ENCODE measurements around the gene SCARB1.
A peak's percentile ranks its signal among the peaks of the same experiment; 100 is the strongest.
"Not testable (repeated sequence)": the region's sequence is repeated elsewhere in the genome, so short reads cannot be mapped to it uniquely, and the experiment has no call there.

Gene SCARB1

DNA sequence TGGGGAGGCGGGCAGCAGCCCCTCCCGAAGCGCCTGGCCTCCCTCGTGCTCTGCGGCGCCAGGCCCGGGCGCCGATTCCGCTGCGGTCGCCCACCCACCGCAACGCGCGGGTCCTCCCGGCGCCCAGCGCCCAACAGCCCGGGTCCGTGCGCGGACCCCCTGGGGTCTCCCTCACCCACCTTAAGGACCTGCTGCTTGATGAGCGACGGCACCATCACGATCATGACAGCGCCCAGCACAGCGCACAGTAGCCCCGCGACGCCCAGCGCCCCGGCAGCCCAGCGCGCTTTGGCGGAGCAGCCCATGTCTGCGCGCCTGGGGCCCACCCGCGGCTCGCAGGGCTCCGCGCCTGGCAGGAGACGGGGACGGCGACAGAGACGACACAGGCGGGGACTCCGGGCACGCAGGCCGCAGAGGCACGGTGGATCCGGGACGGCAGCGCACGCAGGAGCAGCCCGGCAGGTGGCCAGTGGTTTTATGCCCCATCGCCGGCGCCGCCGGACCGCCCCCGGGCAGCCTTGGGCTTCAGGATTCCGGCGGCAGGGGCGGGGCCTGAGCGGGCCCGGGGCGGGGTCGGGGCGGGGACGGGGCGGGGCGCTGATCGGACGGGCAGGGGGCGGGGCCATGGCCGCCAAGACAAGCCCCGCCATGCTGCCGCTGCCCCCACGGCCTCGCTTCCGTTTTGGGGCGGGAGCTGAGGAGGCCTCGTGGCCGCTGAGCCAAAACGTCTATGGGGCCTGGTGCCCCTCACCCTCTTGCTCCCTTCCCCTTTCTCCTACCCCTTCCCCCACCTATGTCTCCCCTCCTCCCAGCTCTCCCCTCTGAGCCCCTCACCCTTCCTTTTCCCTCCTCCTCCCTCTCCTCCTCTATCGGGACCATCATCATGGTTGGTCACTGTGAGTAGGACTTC, at the start of gene SCARB1:
SCARB1 (minus strand) TSS at position 449 of the 910 bp plus-strand sequence; CDS start at position 305, 144 bp downstream.
- Mint-ChIP-seq H3K4me1 (peaks cover 27% of the 10 kb centered on the region), H3K27me3 (no peaks in the 10 kb centered on the region), H3K27ac (peak within 1 kb of the TSS; percentile 93), H3K36me3 (no peaks in the 10 kb centered on the region), H3K4me3 (peak within 1 kb of the TSS; percentile 84), H3K9me3 (no peaks in the 10 kb centered on the region)
- peak; percentile 63 to 84 for DNase-seq (ENCODE audit: low spot score in 2 of 2)
- peak; percentile 83 for ATAC-seq (ENCODE audit: low read depth)

GRCh38 chr12:124912529-124913287, 49.0 kb upstream of the SCARB1 start:
- Mint-ChIP-seq H3K27ac (peak overlapping the region; percentile 99), H3K4me3 (peak overlapping the region; percentile 99)

DNA sequence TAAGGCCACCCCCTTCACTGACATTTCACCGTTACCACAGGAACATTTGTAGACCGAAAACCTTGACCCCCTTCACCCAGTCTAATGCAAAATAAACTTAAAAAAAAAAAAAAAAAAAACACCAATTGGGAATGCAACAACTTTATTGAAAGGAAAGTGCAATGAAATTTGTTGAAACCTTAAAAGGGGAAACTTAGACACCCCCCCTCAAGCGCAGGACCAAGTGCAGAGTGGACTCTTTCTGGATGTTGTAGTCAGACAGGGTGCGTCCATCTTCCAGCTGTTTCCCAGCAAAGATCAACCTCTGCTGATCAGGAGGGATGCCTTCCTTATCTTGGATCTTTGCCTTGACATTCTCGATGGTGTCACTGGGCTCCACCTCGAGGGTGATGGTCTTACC, 47.9 kb upstream of the SCARB1 start:
- not testable (repeated sequence) for DNase-seq (ENCODE audit: low spot score in 2 of 2); H3K4me3 Mint-ChIP-seq; H3K9me3 Mint-ChIP-seq; H3K27me3 Mint-ChIP-seq; ATAC-seq (ENCODE audit: low read depth)
- Mint-ChIP-seq H3K27ac (peak overlapping the region; percentile 81), H3K36me3 (peaks cover 26% of the 10 kb centered on the region), H3K4me1 (peaks cover 46% of the 10 kb centered on the region)

More at GRCh38 chr12:124912529-124913287, 49.0 kb upstream of the SCARB1 start:
- not testable (repeated sequence) for DNase-seq (ENCODE audit: low spot score in 2 of 2); ATAC-seq (ENCODE audit: low read depth); H3K9me3 Mint-ChIP-seq; H3K27me3 Mint-ChIP-seq
- Mint-ChIP-seq H3K36me3 (peaks cover 26% of the 10 kb centered on the region), H3K4me1 (peaks cover 56% of the 10 kb centered on the region)

DNA sequence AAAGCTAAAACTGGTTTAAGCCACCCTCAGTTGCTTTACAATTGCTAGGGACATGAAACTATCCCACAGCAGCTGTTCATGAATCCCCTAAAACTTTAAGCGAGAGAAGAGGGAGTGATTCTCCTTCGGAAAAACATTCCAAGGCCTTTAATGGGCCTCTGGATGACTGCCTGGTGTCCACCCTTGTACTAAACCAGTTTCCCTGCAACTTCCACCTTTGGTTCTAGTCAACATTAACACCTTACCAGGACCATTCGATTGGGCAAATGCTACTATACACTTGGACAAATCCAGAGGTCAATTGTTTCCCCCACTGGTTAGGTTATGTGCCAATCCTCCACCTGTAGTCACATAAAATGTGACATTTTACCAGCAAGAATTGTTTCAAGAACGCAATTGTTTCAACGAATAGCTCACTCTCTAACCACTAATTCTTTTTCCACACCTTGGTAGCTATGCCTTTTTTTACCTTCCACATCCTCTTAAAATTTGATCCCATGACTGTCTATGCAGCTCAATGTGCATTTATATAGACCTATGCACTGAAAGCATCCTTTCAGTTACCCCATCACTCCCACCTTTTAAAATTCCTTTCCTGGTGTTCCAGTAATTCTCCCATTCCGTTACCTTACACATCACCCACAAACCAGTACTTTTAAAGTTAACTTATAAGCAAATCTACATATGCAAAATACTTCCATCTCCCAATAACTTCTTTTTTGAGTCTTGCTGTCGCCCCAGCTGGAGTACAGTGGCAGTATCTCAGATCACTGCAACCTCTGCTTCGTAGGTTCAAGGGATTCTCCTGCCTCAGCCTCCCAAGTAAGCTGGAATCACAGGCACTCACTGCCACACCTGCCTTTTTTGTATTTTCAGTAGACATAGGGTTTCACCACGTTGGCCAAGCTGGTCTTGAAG, 47.2 kb upstream of the SCARB1 start:
- Mint-ChIP-seq H3K4me3 (peak overlapping the region; percentile 19), H3K27me3 (no peaks in the 10 kb centered on the region), H3K9me3 (no peaks in the 10 kb centered on the region), H3K4me1 (peaks cover 46% of the 10 kb centered on the region), H3K36me3 (peaks cover 26% of the 10 kb centered on the region), H3K27ac (peak overlapping the region; percentile 81)
- no peak for DNase-seq (ENCODE audit: low spot score in 2 of 2)
- no peak for ATAC-seq (ENCODE audit: low read depth)

- DNase-seq (ENCODE audit: low spot score in 2 of 2) (no peak), ATAC-seq (ENCODE audit: low read depth) (no peak)
- Mint-ChIP-seq H3K4me1 (peaks cover 45% of the 10 kb centered on the region), H3K36me3 (peaks cover 26% of the 10 kb centered on the region), H3K9me3 (no peaks in the 10 kb centered on the region), H3K27ac (peak overlapping the region; percentile 81), H3K4me3 (peak overlapping the region; percentile 19), H3K27me3 (no peaks in the 10 kb centered on the region)
These were observed 46.3 kb upstream of the SCARB1 start for GRCh38 chr12:124909831-124910560.

DNA sequence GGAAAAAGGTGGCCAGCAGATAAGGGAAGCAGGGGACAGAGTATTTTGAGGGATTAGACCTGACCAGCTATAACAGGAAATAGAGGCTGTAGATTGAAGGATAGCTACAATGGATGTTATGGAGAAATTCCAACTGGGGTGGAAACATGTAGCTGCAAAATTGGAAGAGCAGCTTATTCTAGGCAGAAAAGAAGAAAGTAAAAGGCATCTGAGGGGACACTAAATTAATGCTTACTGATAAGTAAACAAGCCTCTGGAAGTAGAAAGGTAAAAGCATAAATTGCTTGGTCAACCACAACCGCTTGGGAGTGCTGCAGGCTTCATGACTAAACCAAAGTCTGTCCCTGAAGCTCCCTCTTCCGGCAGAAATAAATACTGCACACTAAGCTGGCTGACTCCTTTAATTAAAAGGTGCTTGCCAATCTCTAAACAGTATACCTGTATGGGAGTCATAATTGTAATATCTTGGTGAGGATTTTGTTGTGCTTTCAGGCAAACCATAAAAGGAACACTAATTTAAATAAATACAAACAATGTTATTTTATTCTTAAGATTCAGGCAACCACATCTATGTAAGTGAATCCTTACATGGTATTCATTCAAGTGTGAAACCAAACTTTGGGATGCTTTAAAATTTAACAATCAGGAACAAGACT, 43.1 kb upstream of the SCARB1 start:
- no peak overlapping the region for H3K4me3 Mint-ChIP-seq
- peaks cover 28% of the 10 kb centered on the region for H3K4me1 Mint-ChIP-seq
- H3K27ac Mint-ChIP-seq, result no peak overlapping the region
- DNase-seq (ENCODE audit: low spot score in 2 of 2) (peak; percentile 91 to 95), ATAC-seq (ENCODE audit: low read depth) (peak; percentile 81)
- peaks cover 7% of the 10 kb centered on the region for H3K36me3 Mint-ChIP-seq
- H3K9me3 Mint-ChIP-seq, result no peaks in the 10 kb centered on the region
- H3K27me3 Mint-ChIP-seq, result no peaks in the 10 kb centered on the region

GRCh38 chr12:124904306-124905098, 40.8 kb upstream of the SCARB1 start:
- no peaks in the 10 kb centered on the region for H3K36me3 Mint-ChIP-seq
- peaks cover 10% of the 10 kb centered on the region for H3K4me1 Mint-ChIP-seq
- DNase-seq (ENCODE audit: low spot score in 2 of 2), result no peak
- H3K9me3 Mint-ChIP-seq, result no peaks in the 10 kb centered on the region
- ATAC-seq (ENCODE audit: low read depth), result no peak
- H3K4me3 Mint-ChIP-seq, result no peak overlapping the region
- no peak overlapping the region for H3K27ac Mint-ChIP-seq
- no peaks in the 10 kb centered on the region for H3K27me3 Mint-ChIP-seq

DNA sequence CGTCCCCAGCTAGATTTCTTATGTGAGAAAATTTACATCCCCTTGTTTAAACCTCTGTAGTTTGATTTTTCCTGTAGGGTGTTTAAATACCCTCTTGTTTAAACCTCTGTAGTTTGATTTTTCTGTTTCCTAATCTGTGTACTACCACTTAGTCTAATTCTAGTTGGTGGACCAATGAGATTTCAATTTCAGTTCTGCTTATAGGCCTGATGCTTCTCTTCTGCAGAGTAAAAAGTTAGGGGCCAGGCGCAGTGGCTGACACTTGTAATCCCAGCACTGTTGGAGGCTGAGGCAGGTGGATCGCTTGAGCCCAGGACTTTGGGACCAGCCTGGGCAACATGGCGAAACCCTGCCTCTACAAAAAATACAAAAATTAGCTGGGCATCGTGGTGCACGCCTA, 39.3 kb upstream of the SCARB1 start:
- H3K4me1 Mint-ChIP-seq, result peaks cover 17% of the 10 kb centered on the region
- H3K27ac Mint-ChIP-seq, result no peak overlapping the region
- H3K9me3 Mint-ChIP-seq, result no peaks in the 10 kb centered on the region
- DNase-seq (ENCODE audit: low spot score in 2 of 2) (no peak), ATAC-seq (ENCODE audit: low read depth) (no peak)
- no peaks in the 10 kb centered on the region for H3K36me3 Mint-ChIP-seq
- no peaks in the 10 kb centered on the region for H3K27me3 Mint-ChIP-seq
- H3K4me3 Mint-ChIP-seq, result no peak overlapping the region

DNA sequence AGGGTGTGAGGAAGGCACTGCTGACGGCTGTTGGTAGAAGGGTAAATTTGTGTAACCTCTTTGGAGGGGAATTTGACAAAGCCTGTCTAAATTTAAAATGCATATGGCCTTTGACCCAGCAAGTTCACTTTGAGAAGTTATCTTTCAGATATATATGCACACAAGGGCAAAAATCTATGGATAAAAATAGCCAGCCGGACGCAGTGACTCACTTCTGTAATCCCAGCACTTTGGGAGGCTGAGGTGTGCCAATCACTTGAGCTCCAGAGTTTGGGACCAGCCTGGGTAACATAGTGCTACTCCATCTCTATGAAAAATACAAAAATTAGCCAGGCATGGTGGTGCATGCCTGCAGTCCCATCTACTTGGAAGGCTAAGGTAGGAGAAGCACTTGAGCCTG, 37.3 kb upstream of the SCARB1 start:
- Mint-ChIP-seq H3K4me1 (peaks cover 13% of the 10 kb centered on the region), H3K27ac (no peak overlapping the region), H3K4me3 (no peak overlapping the region), H3K36me3 (no peaks in the 10 kb centered on the region), H3K27me3 (no peaks in the 10 kb centered on the region), H3K9me3 (no peaks in the 10 kb centered on the region)
- DNase-seq (ENCODE audit: low spot score in 2 of 2) (no peak), ATAC-seq (ENCODE audit: low read depth) (no peak)

DNA sequence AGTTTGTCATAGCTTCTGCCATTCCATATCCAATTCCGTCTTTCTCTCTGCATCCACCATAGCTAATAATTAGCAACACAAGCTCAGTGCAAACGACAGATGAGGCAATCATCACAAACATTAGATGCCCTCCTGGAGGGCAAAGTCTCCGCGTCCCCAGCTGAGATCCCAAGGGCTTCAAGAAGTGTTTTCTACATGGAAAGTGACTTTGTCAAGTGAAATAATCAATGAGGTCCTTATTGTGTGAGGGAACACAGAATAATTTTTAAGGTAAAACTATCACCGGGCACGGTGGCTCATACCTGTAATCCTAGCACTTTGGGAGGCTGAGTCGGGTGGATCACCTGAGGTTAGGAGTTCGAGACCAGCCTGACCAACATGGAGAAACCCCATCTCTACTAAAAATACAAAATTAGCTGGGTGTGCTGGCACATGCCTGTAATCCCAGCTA, 36.7 kb upstream of the SCARB1 start:
- not testable (repeated sequence) for H3K9me3 Mint-ChIP-seq; H3K36me3 Mint-ChIP-seq; ATAC-seq (ENCODE audit: low read depth); H3K4me1 Mint-ChIP-seq; H3K4me3 Mint-ChIP-seq; H3K27ac Mint-ChIP-seq; H3K27me3 Mint-ChIP-seq; DNase-seq (ENCODE audit: low spot score in 2 of 2)

DNA sequence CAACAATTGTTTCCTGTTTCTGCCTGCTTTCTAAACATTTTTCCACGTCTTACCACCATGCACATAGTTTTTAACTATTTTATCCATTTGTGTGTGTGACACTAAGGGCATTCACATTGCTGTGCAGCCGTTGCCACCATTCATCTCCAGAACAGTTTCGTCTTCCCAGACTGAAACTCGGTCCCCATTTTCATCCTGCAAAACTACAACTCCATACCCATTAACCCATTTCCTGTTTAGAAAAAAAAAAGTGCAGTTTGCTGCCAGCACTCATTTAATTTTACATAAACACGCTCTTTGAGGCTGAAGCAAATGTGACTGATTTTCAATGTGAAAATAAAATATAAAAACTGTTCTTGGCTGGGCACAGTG, 35.2 kb upstream of the SCARB1 start:
- Mint-ChIP-seq H3K9me3 (no peaks in the 10 kb centered on the region), H3K27ac (no peak overlapping the region), H3K27me3 (no peaks in the 10 kb centered on the region), H3K4me3 (peak overlapping the region; percentile 4), H3K36me3 (no peaks in the 10 kb centered on the region), H3K4me1 (peaks cover 13% of the 10 kb centered on the region)
- DNase-seq (ENCODE audit: low spot score in 2 of 2), result no peak
- ATAC-seq (ENCODE audit: low read depth), result no peak
